COLO668 (cell line): ENCODE results near the gene EYA2.

ENCODE experiments used
- DNase-seq: peaks from one replicate; lab custom pipeline; 2025; ENCODE audit not compliant: unreplicated experiment; lab: John Stamatoyannopoulos, UW

The EYA2 gene

DNA sequence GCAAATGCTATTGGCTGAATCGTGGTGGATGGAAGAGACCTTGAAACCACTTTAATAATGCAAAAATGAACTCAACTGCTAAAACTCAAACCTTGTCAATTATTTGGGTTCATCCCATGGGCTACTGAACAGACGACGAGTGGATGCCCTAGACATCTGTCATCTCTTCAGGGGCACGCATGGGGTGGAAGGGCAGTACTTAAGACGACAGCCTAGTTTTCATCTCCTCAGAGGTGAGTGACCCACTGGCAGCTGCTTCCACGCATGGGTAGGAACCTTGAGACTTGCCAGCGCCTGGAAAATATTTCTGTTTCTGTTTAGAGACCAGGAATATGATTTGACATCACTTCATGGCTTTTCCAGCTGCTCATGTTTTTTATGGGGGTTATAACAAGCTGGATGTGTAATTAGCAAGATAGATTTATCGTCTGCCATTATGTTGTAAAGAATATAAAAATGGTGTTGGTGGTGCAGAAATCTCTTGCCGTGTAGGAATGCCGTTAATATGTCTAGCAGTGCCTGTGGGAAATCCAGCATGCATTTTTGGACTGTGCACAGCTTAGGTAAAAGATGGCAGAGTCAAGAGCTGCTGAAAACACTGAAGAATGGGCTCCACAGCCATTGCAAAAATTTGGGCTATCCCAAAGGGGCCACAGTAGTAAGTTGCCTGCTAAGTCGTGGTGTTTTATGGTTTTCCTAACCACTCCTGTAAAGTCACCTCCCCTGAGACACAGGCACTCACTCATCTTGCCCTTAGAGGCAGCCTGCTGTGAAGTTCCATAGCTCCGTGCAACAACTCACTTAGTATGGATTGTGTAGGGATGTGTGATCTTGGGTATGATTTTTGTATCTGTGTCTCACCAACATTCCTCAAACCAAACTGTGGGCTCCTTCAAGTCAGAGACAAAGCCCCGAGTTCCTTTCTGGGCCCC is 203.3 kb downstream of the EYA2 start:
- DNase-seq = no peak

DNA sequence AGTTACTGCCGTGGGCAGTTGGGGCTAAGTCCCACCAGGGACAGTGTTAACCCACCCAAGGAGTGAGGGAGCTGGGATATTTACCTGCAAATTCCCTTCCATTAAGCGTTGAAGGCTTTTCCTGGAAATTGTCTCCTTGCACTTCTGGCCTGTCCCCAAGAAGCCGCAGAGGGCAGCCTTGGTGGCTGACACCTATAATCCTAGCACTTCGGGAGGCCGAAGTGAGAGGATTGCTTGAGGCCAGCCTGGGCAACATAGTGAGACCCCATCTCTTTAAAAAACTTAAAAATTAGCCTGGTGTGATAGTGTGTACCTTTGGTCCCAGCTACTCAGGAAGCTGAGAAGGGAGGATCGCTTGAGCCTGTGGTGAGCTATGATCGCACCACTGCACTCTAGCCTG is 204.4 kb downstream of the EYA2 start:
- DNase-seq = no peak

DNA sequence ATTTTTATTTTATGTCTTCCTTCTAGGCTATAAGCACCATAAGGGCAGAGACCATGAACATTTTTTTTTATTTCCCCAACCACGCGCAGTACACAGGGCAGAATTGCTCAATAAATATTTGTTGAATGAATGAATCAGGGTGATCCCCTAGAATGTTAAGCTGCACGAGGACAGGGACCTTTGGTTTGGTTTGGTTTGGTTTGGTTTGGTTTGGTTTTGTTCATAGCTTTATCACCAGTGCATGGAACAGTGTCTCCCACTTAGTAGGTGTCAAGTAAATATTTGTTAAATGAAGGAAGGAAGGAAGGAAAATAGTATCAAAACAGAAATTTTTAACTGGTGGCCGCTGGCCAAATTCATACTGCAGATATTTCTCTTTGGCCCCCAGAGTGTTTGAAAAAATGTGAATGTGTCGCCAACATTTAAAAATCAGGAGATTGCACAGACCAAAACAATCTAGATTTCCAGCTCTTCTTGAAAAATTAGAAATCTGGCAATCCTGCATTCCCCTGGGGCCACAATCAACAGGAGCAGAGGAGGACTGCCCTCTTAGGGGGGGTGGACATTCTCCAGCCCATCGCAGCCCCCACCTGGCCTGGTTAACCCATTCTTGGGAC is 205.3 kb downstream of the EYA2 start:
- DNase-seq = no peak

DNA sequence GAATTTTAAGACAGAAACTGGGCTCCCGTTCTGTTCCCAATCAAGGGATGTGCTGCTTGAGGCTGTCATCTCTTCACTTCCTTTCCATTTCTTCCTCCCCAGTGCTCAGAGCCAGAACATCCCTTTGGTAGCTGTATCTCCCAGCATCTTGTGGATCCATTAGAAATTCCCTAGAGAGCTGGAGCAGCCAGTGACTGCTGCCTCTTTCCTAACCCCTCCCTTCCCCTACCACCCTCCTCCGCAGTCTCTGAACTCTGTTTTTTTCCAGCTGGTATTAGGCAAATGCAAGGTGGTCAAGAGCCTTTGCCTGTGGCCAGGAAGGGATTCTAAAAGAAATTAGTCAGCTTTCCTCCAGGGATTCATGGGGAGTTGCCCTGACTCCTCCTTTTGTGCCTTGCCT is 208.0 kb downstream of the EYA2 start:
- no peak for DNase-seq

DNA sequence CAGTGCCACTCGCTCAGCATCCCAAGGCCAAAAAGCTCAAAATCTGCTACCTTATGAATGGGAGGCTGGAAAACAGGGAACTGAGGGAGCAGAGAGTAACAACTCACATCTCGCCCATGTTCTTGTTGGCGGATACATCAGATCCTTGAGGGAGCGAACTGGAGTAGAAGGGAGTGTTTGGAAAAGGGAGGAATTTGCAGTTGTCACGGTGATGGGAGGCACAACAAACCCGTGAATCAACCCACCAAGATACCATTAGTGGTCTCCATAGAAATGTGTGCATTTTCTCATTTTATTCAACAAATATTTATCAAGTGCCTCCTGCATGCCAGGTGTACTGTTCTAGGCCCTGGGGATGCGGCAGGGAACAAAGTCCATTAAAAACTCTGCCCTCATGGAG is 212.1 kb downstream of the EYA2 start:
- no peak for DNase-seq

DNA sequence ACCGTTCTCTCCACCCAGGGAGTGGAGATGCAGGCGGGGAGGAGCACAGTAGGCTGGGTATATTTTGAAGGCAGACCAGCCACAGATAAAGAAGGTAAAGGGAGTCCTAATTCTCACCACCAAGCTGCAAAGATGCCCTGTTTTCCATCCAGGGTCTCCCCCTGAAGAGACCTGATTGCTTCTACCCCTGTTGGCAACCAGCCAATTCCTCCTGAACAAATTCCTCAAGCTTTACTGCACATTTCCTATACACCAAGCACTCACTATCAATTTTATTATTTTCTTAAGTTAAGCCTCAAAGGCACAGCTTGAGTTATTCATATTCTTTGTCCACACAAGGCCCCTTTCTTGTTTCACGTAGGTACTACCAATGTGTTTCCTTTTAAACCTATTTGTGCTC is 214.4 kb downstream of the EYA2 start:
- DNase-seq = no peak

DNA sequence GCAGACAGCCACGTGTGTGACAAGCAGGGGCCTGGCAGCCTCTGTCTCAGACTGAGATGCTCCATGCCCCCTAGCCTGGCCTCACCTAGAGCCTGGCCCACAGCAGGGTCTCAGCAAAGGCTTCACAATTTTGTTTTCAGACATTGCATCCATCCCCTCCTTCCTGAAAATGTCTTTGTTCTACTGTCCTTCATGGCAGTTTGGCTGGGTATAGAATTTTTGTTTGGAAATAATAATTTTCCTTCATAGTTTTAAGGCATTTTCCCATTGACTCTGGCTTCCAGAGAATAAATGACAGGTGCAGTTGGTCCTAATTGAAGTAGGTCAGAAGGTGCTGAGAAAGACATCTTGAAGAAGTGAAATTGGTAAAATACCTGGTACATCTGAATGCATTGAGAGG is 216.2 kb downstream of the EYA2 start:
- DNase-seq = no peak

DNA sequence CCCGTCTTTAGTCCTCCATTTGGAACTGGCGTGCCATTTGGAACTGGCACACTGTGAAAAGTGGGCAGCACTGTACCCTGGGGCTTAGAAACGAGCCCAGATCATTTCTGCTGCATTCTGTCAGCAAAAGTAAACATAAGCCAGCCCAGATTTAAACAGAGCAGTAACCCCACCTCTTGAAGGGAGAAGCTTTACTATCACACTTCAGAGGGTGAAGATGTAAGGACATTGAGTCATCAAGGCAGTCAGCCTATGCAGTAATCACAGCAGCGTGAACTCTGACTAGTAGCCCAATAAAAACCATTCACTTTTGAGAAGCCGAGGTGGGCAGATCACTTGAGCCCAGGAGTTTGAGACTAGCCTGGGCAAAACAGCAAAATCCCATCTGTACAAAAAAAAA is 216.9 kb downstream of the EYA2 start:
- no peak for DNase-seq

DNA sequence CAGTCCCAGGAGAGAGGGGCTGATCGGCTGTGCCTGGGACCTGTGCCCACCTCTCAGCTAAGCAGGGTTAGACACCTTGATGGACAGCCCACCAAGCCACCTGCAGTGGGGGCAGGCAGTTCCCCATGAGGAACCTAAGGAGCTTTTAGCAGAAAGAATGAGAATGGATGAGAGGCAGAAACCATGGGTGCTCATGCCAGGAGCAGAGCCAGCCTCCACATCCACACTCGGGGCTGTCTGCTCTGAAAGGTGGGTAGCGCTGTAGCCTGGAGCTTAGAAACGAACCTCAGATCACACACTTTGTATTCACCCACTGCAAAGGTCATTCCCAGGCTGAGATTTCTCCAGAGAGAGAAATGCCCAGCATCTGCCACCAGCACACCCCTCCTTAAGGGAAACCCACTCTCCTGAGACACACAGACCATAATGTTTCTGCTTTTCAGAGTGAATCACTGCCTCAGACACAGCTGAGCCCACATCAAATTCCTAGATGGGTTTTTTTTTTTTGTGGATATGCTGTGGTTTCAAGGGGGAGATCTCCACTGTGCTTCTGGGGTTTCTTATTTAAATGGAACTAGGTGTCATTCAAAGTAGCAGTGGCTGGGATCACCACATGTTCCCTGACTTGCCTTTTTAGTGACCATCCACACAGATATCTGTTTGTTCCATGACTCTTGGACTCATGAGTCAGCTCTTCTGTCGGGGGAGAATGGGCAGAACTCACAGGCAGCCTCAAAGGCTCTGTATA is 218.9 kb downstream of the EYA2 start:
- no peak for DNase-seq

DNA sequence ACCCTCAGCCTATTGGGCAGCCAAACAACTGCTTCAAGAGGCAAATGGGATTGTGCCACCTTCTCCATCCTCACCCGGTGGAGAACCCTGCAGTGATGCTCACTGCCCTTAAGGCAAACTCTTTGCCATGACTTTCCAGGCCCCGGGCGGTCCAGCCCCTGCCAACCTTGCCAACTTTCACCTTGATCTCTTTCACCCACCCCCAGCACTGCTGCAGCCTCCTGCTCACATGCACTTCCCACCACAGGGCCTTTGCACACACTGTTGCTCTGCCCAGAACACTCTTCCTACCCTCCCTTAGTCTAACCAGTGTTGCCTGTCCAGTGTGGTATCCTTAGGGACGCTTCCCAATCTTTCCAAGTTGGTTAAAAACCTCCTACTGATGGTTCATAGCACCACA is 221.1 kb downstream of the EYA2 start:
- no peak for DNase-seq

DNA sequence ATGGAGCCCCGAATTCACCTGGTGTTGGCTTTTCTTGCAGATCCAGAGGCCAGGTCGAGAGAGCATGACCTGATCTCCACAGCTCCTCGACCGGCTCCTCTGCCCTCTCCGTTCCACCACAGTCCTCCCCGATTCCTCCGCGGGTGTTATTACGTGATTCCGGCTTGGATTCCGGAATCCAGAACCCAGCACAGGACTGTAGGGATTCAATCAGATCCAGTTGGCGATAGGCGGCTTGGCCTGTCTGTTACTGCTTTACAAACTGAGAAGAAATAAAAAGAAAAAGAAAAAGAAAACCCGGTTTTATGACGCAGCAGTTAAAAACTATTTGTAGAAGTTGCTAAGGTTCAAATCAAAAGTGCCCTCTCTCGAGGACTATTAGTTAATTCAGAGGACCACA is 222.7 kb downstream of the EYA2 start:
- no peak for DNase-seq

DNA sequence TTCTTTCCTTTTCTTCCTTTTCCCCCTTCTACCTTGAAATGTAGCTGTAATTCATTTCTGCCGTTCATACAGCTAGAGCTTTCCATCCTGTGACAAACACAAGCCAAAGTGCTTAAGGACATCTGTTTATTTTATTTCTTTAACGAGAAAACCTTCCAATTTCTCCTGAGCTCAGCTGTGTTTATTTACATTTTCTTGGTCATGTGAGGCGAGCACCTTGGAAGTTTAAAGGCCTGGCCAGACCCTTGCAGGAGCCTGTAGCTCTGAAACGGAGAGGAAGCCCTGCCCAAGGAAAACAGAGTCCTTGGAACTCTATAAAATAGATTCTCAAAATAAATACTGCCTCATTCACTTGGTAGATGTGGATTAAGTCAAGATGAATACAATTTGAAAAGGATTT is 223.1 kb downstream of the EYA2 start:
- no peak for DNase-seq

DNA sequence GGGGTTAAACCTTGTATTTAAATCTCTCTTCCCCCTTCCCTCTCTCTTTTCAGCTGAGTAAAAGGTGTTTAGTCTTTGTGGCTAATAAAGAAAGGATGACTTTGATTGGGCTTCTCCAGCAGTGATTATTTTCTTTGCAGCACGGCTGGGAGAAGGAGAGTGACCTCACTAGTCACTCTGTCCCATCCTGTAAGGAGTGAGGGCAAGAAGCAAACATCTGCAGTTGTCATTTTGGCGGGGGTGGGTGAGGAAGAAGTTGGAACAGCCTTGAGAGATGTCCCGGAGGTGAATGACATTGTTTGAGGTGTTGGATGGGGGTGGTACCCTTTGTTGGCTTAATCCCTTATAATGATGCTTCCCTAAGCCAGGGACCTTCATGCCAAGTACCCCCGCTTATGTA is 223.6 kb downstream of the EYA2 start:
- no peak for DNase-seq

DNA sequence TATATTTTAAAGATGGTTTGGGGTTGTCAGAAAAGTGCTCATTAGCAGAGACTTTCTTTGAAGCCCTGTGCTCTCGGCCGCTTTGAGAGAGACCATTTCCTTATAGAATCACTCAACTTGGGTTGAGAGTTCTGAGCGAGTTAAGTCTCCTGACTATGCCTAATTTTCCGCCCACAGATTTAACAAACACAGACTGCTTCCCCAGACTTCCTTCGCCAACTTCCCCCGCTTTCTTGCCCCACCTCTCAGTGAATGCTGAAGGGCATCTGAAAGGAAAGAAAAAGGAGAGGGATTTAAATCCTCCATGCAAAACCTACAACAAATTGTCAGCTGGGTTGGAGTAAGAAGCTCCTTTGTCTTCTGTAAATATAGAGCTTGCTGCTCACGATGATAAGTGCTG is 224.0 kb downstream of the EYA2 start:
- DNase-seq = no peak

DNA sequence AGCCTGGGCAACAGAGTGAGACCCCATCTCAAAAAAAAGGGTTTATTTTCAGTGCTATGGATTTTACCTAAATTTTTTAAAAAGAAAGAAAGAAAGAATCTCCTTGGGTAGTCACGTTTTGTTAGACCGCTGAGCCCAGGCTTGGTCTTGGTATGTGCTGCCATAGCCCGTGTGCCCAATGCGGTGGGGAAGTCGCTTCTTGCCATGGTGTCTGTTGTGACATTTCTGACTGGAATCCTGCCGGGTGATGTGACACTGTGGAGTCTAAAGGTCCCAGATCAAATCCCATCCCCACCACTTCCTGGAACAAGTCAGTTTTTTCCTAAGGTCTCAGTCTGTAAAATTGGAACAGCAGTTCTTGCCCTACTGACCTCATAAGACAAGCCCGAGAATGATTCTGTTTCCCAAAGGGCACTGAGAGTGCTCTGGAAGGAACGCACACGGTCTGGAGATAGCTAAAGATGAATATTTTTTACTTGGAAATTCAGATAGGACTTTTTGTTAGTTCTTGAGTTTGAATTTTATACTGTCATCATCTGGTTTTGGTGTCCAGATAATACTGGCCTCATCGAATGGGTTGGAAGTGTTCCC is 225.8 kb downstream of the EYA2 start:
- DNase-seq = no peak

DNA sequence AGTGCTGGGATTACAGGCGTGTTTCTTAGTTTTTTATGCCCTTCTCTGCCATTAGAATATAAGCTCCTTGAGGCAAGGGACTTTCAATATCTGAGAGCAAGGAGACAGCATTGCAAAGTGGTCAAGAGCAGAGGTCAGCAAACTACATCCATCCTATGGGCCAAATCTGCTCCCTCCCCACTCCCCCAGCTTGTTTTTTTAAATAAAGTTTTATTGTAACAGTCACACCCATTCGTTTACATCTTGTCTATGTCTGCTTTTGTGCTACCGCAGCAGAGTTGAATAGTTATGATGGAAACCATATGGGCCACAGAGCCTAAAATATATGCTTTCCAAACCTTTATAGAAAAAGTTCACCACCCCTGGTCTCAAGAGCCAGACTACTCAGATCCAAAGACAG is 227.9 kb downstream of the EYA2 start:
- no peak for DNase-seq

DNA sequence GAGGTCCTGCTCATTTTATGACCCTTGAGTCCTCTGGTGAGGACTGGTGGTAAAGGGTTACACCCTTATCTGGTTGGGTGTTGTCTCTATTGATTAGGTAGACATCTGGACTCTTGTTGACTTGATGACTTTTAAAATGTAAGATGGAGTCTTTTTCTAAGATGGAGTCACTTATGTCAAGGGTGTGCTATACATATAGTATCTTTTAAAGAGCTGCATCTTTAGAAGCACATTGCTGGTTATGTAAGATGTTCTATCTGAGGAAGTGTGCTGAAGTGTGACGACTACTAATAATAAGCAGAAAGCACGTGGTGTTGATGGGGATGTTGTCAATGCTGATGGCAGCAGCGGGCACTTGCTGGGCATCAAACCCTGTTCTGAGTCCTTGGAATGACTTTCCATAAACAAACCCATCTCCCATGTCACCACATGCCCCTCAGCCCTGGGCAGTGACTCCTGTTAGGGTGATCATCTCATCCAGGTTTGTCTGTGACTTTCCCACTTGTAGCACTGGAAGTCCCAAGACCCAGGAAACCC is 229.6 kb downstream of the EYA2 start:
- DNase-seq = no peak

DNA sequence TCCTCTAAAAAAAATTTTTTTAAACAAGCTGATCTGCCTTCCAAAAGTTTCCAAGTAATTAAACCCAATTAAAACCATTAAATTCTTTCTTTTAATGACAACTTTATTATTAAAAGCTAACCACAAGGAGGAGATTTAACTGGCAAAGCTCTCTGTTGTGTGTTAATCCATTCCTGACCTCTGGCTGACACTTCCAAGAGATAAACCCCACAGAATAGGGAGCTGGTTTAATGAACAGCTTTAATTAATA is 230.8 kb downstream of the EYA2 start:
- DNase-seq = no peak

DNA sequence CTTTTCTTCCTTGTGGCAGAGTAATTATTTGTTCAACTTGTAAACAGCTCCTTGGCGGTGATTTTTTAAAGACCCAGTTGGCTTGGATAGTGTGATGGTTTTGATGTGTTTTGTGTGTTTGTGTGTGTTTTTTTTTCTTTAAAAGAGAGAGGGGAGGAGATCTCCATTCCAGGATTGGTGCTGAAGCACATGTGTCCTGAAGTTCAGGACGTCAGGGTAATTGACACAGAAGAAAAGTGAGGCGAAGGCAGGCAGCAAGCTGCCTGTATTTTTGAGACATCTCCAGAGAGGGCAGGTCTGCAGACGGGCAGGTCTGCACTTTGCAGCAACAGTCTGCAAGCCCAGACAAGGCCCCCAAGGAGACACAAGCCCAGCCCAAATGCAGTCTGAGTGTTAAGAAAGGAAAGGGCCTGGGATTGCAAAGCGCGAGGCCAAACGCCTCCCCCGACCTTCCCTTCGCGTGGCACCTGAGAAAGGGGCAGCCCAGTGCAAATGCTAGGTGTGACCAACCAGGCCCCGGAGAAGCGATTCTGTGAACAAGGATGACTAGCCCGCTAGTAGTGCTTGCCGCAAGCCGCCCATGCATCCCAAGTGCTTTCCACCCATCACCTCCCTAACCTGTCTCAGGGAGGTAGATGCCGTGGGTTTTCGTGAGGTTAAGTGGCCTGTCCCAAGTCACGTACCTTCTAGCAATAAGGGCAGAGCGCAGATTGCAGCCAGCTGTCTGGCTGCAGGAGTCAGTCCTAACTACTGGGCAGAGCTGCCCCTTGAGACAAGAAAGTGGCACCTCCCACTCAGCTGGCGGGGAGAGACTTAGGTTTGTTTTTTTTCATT is 231.3 kb downstream of the EYA2 start:
- DNase-seq = no peak

DNA sequence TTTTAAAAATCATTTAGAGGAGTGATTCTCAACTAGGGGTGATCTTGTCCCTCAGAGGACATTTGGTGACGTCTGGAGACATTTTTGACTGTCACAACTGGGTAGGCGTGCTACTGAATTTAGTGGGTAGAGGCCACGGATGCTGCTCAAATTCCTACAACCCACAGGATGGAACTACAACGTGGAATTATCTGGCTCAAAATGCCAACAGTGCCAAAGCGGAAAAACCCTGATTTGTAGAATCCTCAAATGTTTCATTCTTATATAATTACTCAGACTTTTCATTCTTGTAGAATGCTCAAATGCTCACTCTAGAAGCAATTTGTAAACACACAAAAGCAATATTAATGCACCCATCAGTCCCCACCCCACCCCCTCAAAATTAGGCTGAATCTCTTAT is 232.1 kb downstream of the EYA2 start:
- DNase-seq = no peak

DNA sequence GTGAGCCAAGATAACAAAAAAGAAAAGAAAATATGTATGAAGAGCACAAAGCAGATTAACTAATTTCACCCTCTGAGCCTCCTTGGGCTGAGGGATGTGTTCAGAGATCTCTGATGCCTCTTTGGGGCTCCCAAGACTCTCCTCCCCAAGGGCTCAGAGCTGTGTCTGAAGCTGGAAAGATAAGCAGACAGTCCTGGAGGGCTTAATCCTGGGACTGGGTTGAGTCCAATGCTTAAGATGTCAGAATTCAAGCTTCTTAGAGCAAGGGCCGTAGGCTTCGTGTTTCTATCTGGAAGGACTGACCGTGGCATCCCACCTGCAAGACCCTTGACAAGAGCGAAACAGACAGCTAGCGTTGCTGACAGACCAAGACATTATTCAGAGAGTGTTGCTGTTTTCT is 232.9 kb downstream of the EYA2 start:
- no peak for DNase-seq
